K562 (cell line): Measurements from ENCODE around the gene ARL16. TPM values are rescaled to one million over a fixed set of nuclear protein-coding genes. Genes with fewer than 3 reads are reported as not detected.

Experiments used
- CBFA2T3 ChIP-seq: fragments of 450-650 bp; IDR thresholded peaks from 2 replicates; pipeline ENCODE4 v1.6.1; 2017
- CREM ChIP-seq: IDR thresholded peaks from 2 replicates; pipeline ENCODE4 v1.6.1; 2014; ENCODE audit warnings: antibody characterized with exemption, low read depth
- CTBP1 ChIP-seq: fragments of 450-650 bp; IDR thresholded peaks from 2 replicates; pipeline ENCODE4 v1.6.1; 2016; ENCODE audit warnings: borderline replicate concordance
- DACH1 ChIP-seq: fragments of 450-650 bp; IDR thresholded peaks from 2 replicates; pipeline ENCODE4 v1.6.1; 2018; ENCODE audit not compliant: partially characterized antibody
- EGR1 ChIP-seq: fragments of 450-650 bp; conservative IDR thresholded peaks from 2 replicates; pipeline ENCODE4 v1.6.1; 2017; ENCODE audit warnings: mild to moderate bottlenecking
- L3MBTL2 ChIP-seq: fragments of 450-650 bp; IDR thresholded peaks from 2 replicates; pipeline ENCODE4 v1.6.1; 2016; ENCODE audit warnings: mild to moderate bottlenecking, moderate library complexity
- MAFK ChIP-seq: IDR thresholded peaks from 2 replicates; pipeline ENCODE4 v1.6.1; 2011; ENCODE audit warnings: low read length, improper control_type of control experiment
- NR4A1 ChIP-seq, 2 experiments: fragments of 250-450 bp in 1 of 2; fragments of 450-650 bp in 1 of 2; sonication (Bioruptor Pico) in 1 of 2; IDR thresholded peaks; 2 replicates each; pipeline versions ENCODE4 v1.4.0 to v1.6.1; 2016 to 2020; ENCODE audit warnings: mild to moderate bottlenecking in 2 of 2, missing compliant biosample characterization in 1 of 2, missing genetic modification characterization in 1 of 2, moderate library complexity in 1 of 2
- NRF1 ChIP-seq, 2 experiments: fragments of 450-650 bp; IDR thresholded peaks in 1 of 2; conservative IDR thresholded peaks in 1 of 2; 2 replicates each; pipeline ENCODE4 v1.6.1; 2014; ENCODE audit warnings: mild to moderate bottlenecking in 2 of 2
- OTX1 ChIP-seq: fragments of 450-650 bp; formaldehyde crosslinking; IDR thresholded peaks from 2 replicates; pipeline ENCODE4 v1.4.0; 2022; ENCODE audit warnings: mild to moderate bottlenecking
- PHF8 ChIP-seq: fragments of 200-600 bp; sonication (generic); IDR thresholded peaks from 2 replicates; pipeline ENCODE4 v1.6.1; 2012; ENCODE audit warnings: mixed run types, mild to moderate bottlenecking, inconsistent platforms, low read length, moderate library complexity, borderline replicate concordance
- RB1 ChIP-seq: fragments of 450-650 bp; IDR thresholded peaks from 2 replicates; pipeline ENCODE4 v1.6.1; 2017; ENCODE audit warnings: low read depth, mild to moderate bottlenecking
- RBFOX2 ChIP-seq: fragments of 200-400 bp; formaldehyde crosslinking; IDR thresholded peaks from 2 replicates; pipeline ENCODE4 v1.6.1; 2017; ENCODE audit warnings: low read depth, mild to moderate bottlenecking, low read length, moderate library complexity
- SIN3B ChIP-seq: fragments of 450-650 bp; IDR thresholded peaks from 2 replicates; pipeline ENCODE4 v1.6.1; 2017; ENCODE audit warnings: low read depth, mild to moderate bottlenecking, moderate library complexity
- THAP7 ChIP-seq: fragments of 250-450 bp; sonication (Bioruptor Pico); IDR thresholded peaks from 2 replicates; pipeline ENCODE4 v1.5.0; 2021
- ZBTB17 ChIP-seq: fragments of 450-650 bp; formaldehyde crosslinking; IDR thresholded peaks from 2 replicates; pipeline ENCODE4 v1.4.0; 2020; ENCODE audit warnings: mild to moderate bottlenecking
- ZEB2 ChIP-seq: fragments of 450-650 bp; IDR thresholded peaks from 2 replicates; pipeline ENCODE4 v1.6.1; 2016
- ZNF133 ChIP-seq: fragments of 250-450 bp; sonication (Bioruptor Pico); IDR thresholded peaks from 2 replicates; pipeline ENCODE4 v1.4.0; 2020; ENCODE audit warnings: mild to moderate bottlenecking
- ZNF511 ChIP-seq: sonication (generic); formaldehyde crosslinking; IDR thresholded peaks from 2 replicates; pipeline ENCODE4 v1.8.0; 2022; ENCODE audit warnings: mild to moderate bottlenecking, missing genetic modification reagents
- ZNF696 ChIP-seq: fragments of 250-450 bp; sonication (Bioruptor Pico); conservative IDR thresholded peaks from 2 replicates; pipeline ENCODE4 v1.4.0; 2020; ENCODE audit warnings: mild to moderate bottlenecking, moderate library complexity
- polyA plus RNA-seq, 8 experiments: library from polyadenylated mRNA; depleted of rRNA in 4 of 8; stranded (reverse) in 5 of 8; unstranded in 3 of 8; fragments of >200 nt; fragmentation: Nextera tagmentation in 2 of 8; fragmentation: Illumina TruSeq in 1 of 8; extraction: Ambion mirVana in 2 of 8; extraction: Trizol in 1 of 8; gene quantifications; 2 replicates each; pipeline versions ENCODE4 v1.2.1 to v1.2.3, GENCODE V29; 2011 to 2014; ENCODE audit warnings: inconsistent platforms in 1 of 8, missing spikeins in 1 of 8
- total RNA-seq, 7 experiments: library from RNA; depleted of rRNA in 6 of 7; stranded (reverse); fragments of >200 nt in 6 of 7; fragmentation: Illumina TruSeq in 2 of 7; extraction: Trizol in 2 of 7; gene quantifications; 2 replicates each; pipeline versions ENCODE4 v1.2.1 to v1.2.3, GENCODE V29; 2011 to 2021; ENCODE audit warnings: low replicate concordance in 1 of 7
- TF ChIP-seq, protein P1 (sequence below): fragments of 450-650 bp; IDR thresholded peaks from 2 replicates; pipeline ENCODE4 v1.6.1; 2016; ENCODE audit warnings: antibody characterized with exemption
- TF ChIP-seq, protein P2 (sequence below): sonication (generic); formaldehyde crosslinking; IDR thresholded peaks from 2 replicates; pipeline ENCODE4 v1.8.0; 2022; ENCODE audit warnings: mild to moderate bottlenecking, missing genetic modification reagents, borderline replicate concordance
- TF ChIP-seq, protein P3 (sequence below): fragments of 450-650 bp; IDR thresholded peaks from 2 replicates; pipeline ENCODE4 v1.6.1; 2014; ENCODE audit warnings: low read depth, mild to moderate bottlenecking, moderate library complexity, borderline replicate concordance

The ARL16 gene
- total and polyA plus RNA-seq, 9 of the 15 experiments (the other 6 are each of a cell fraction or from before 2014, with no cell fraction given) = 5.4 to 32.4 (median 22.6) TPM

GRCh38 chr17:81711814-81712467 is 28.3 kb upstream of the ARL16 start, which contains the start of gene SLC25A10 (continued):
- TF ChIP-seq NRF1 (conservative IDR thresholded peaks at IDR 0.05 in 1 of 2, IDR thresholded peaks at IDR 0.05 in 1 of 2) (peak; percentile 94), L3MBTL2 (peak; percentile 97), NR4A1 (CRISPR knock-in tag; IDR thresholded peaks at IDR 0.05) (0 out of 2 replicates have a peak, but pooled peaks have one; percentile 57), NR4A1 (tag; IDR thresholded peaks at IDR 0.05) (no peak), ZBTB17 (no peak), CREM (peak; percentile 39), ZNF133 (CRISPR knock-in tag) (no peak), EGR1 (peak; percentile 65), DACH1 (peak; percentile 42), CTBP1 (peak; percentile 71), MAFK (no peak), ZEB2 (peak; percentile 73; the same call in 1 of the 2 replicates), RBFOX2 (peak; percentile 61), RB1 (peak; percentile 90), CBFA2T3 (peak; percentile 34), SIN3B (0 out of 2 replicates have a peak, but pooled peaks have one; percentile 13), ZNF511 (CRISPR knock-in tag) (peak; percentile 90), OTX1 (CRISPR knock-in tag) (no peak), ZNF696 (CRISPR knock-in tag) (no peak), PHF8 (peak; percentile 60; the same call in 1 of the 2 replicates), THAP7 (CRISPR knock-in tag) (0 out of 2 replicates have a peak, but pooled peaks have one; percentile 59)
- TF ChIP-seq, protein P1, sequence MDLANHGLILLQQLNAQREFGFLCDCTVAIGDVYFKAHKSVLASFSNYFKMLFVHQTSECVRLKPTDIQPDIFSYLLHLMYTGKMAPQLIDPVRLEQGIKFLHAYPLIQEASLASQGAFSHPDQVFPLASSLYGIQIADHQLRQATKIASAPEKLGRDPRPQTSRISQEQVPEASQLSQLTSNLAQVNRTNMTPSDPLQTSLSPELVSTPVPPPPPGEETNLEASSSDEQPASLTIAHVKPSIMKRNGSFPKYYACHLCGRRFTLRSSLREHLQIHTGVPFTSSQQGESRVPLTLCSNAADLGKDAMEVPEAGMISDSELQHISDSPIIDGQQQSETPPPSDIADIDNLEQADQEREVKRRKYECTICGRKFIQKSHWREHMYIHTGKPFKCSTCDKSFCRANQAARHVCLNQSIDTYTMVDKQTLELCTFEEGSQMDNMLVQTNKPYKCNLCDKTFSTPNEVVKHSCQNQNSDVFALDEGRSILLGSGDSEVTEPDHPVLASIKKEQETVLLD = 0 out of 2 replicates have a peak, but pooled peaks have one; percentile 24
- TF ChIP-seq, protein P2, sequence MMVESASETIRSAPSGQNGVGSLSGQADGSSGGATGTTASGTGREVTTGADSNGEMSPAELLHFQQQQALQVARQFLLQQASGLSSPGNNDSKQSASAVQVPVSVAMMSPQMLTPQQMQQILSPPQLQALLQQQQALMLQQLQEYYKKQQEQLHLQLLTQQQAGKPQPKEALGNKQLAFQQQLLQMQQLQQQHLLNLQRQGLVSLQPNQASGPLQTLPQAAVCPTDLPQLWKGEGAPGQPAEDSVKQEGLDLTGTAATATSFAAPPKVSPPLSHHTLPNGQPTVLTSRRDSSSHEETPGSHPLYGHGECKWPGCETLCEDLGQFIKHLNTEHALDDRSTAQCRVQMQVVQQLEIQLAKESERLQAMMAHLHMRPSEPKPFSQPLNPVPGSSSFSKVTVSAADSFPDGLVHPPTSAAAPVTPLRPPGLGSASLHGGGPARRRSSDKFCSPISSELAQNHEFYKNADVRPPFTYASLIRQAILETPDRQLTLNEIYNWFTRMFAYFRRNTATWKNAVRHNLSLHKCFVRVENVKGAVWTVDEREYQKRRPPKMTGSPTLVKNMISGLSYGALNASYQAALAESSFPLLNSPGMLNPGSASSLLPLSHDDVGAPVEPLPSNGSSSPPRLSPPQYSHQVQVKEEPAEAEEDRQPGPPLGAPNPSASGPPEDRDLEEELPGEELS (CRISPR knock-in tag) = peak; percentile 87; the same call in 1 of the 2 replicates
- TF ChIP-seq, protein P3, sequence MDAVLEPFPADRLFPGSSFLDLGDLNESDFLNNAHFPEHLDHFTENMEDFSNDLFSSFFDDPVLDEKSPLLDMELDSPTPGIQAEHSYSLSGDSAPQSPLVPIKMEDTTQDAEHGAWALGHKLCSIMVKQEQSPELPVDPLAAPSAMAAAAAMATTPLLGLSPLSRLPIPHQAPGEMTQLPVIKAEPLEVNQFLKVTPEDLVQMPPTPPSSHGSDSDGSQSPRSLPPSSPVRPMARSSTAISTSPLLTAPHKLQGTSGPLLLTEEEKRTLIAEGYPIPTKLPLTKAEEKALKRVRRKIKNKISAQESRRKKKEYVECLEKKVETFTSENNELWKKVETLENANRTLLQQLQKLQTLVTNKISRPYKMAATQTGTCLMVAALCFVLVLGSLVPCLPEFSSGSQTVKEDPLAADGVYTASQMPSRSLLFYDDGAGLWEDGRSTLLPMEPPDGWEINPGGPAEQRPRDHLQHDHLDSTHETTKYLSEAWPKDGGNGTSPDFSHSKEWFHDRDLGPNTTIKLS = peak; percentile 66; the same call in 1 of the 2 replicates
